Mesendoderm (in vitro differentiated cells): ENCODE measurements around the gene BSN.

ENCODE experiments used
- DNase-seq: peaks from one replicate; pipeline ENCODE4 v3.0.0; 2013
- H2AK5ac ChIP-seq: 2 replicates; pipeline ENCODE4 v1.6.1; 2013; ENCODE audit warnings: low read length, inconsistent platforms
- H2BK120ac ChIP-seq: 2 replicates; pipeline ENCODE4 v1.6.1; 2013; ENCODE audit warnings: low read depth, mild to moderate bottlenecking, low read length, moderate library complexity, mixed read lengths
- H2BK15ac ChIP-seq: replicated peaks from 2 replicates; pipeline ENCODE4 v1.6.1; 2013; ENCODE audit warnings: low read depth, mild to moderate bottlenecking, moderate library complexity
- H2BK5ac ChIP-seq: 2 replicates; pipeline ENCODE4 v1.6.1; 2013; ENCODE audit warnings: low read length, inconsistent platforms
- H3K18ac ChIP-seq: 2 replicates; pipeline ENCODE4 v1.6.1; 2013; ENCODE audit warnings: mild to moderate bottlenecking, low read length, mixed read lengths
- H3K23ac ChIP-seq: one replicate; pipeline ENCODE4 v1.6.1; 2013; ENCODE audit warnings: low read length
- H3K27ac ChIP-seq: 2 replicates; pipeline ENCODE4 v1.5.1; 2013; ENCODE audit warnings: low read depth, mild to moderate bottlenecking, inconsistent platforms, low read length, moderate library complexity
- H3K27me3 ChIP-seq: 2 replicates; pipeline ENCODE4 v1.6.1; 2013; ENCODE audit warnings: low read length, control low read depth, mild to moderate bottlenecking, inconsistent platforms; ENCODE audit not compliant: insufficient read depth, poor library complexity
- H3K36me3 ChIP-seq: 2 replicates; pipeline ENCODE4 v1.6.1; 2013; ENCODE audit warnings: low read length, inconsistent platforms; ENCODE audit not compliant: control insufficient read depth, insufficient read depth
- H3K4ac ChIP-seq: one replicate; pipeline ENCODE4 v1.6.1; 2013; ENCODE audit warnings: low read depth, mild to moderate bottlenecking, low read length, moderate library complexity
- H3K4me1 ChIP-seq: 2 replicates; pipeline ENCODE4 v1.6.1; 2013; ENCODE audit warnings: low read depth, low read length, inconsistent platforms; ENCODE audit not compliant: control insufficient read depth
- H3K4me2 ChIP-seq: 2 replicates; pipeline ENCODE4 v1.6.1; 2013; ENCODE audit warnings: low read length
- H3K4me3 ChIP-seq: 2 replicates; pipeline ENCODE4 v1.5.1; 2013; ENCODE audit warnings: mild to moderate bottlenecking, low read length
- H3K56ac ChIP-seq: one replicate; pipeline ENCODE4 v1.6.1; 2013; ENCODE audit warnings: low read length
- H3K79me1 ChIP-seq: 2 replicates; pipeline ENCODE4 v1.6.1; 2013; ENCODE audit warnings: low read length, inconsistent platforms
- H3K79me2 ChIP-seq: 2 replicates; pipeline ENCODE4 v1.6.1; 2013; ENCODE audit warnings: mild to moderate bottlenecking, low read length; ENCODE audit not compliant: control insufficient read depth, insufficient read depth
- H3K9ac ChIP-seq: 2 replicates; pipeline ENCODE4 v1.6.1; 2013; ENCODE audit warnings: low read length, inconsistent platforms
- H4K5ac ChIP-seq: one replicate; pipeline ENCODE4 v1.6.1; 2013; ENCODE audit warnings: low read length
- H4K8ac ChIP-seq: one replicate; pipeline ENCODE4 v1.6.1; 2013; ENCODE audit warnings: low read depth, mild to moderate bottlenecking, control low read depth, low read length, moderate library complexity
- WGBS: extraction: QIAGEN DNeasy Blood & Tissue Kit; methylation state at CpG from one replicate; pipeline ENCODE4 v1.1.7; 2013; ENCODE audit warnings: low lambda C conversion rate, missing lambda C conversion rate; ENCODE audit not compliant: insufficient coverage; ENCODE audit errors: extremely low coverage; 5-methylcytosine and 5-hydroxymethylcytosine counted together

BSN gene

DNA sequence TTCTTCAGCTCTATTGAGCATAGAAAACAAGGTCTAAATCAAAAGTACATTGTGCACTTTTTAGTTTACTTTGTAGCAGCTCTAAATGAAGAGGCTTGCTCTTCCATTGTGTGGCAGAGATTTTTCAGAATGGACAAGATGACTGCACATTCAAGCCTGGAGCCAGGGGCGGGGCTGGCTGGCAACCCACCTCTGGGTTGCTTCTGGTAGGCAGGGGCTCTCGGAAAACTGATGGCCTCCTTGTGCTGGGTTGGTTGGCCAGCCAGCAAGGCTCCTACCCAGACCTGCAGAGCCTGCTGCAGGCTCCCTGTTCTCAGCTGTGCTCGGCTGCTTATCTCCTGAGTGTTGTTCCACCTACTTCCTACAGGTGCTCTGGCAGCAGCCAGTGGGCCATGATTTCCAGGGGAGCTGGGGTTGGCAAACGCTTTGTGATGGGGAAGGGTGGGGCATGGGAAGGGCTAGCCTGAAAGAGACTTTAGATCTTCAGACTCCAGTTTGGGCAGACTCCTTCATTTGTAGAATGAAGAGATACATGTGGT lies 8.8 kb downstream of the BSN start:
- no peak overlapping the region for H3K23ac ChIP-seq

DNA sequence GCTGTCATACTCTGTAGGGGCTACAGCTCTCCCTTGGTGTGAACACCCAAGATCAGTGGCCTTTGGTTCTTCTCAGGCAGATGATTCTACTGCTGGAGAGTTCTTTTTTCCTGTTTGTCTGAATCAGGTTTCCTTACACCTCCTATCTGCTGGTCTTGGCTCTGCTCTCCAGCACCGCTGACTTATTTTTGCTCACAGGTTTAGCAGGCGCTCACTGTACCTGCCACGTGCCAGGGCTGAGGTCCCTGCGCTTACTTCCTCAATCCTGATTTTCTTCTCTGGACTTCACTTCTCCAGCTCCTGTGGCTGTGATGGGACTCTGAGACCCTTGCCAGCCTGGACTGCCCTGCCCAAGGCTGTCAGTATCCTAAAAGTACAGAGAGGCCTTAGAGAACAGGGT lies 9.5 kb downstream of the BSN start:
- Histone ChIP-seq H3K4ac (no peak overlapping the region), H2BK120ac (no peak overlapping the region), H3K4me2 (no peak overlapping the region), H4K5ac (no peak overlapping the region), H3K4me1 (no peaks in the 10 kb centered on the region), H3K27ac (no peak overlapping the region), H3K9ac (no peak overlapping the region), H3K4me3 (no peak overlapping the region), H2BK5ac (no peak overlapping the region), H2BK15ac (no peak overlapping the region), H4K8ac (no peak overlapping the region), H2AK5ac (no peak overlapping the region), H3K79me1 (no peaks in the 10 kb centered on the region), H3K18ac (no peak overlapping the region), H3K27me3 (no peaks in the 10 kb centered on the region), H3K23ac (no peak overlapping the region), H3K56ac (no peak overlapping the region), H3K36me3 (no peaks in the 10 kb centered on the region), H3K79me2 (no peaks in the 10 kb centered on the region)
- no peak for DNase-seq
- WGBS: no CpG with 5 or more reads among the region's 4 CpGs

More for the DNA sequence above, 8.8 kb downstream of the BSN start:
- no peak overlapping the region for H4K5ac ChIP-seq
- H3K27ac ChIP-seq: no peak overlapping the region
- no peak overlapping the region for H3K9ac ChIP-seq
- no peaks in the 10 kb centered on the region for H3K27me3 ChIP-seq
- no peak overlapping the region for H3K4ac ChIP-seq
- no peak overlapping the region for H3K56ac ChIP-seq
- no peaks in the 10 kb centered on the region for H3K36me3 ChIP-seq
- peak; percentile 60 for DNase-seq
- no peaks in the 10 kb centered on the region for H3K4me1 ChIP-seq
- H2BK5ac ChIP-seq: no peak overlapping the region
- no peak overlapping the region for H2BK120ac ChIP-seq
- WGBS: no CpG with 5 or more reads among the region's 4 CpGs
- H3K4me3 ChIP-seq: no peak overlapping the region
- H2BK15ac ChIP-seq: no peak overlapping the region
- no peak overlapping the region for H3K18ac ChIP-seq
- H4K8ac ChIP-seq: no peak overlapping the region
- H3K79me1 ChIP-seq: no peaks in the 10 kb centered on the region
- H2AK5ac ChIP-seq: no peak overlapping the region
- no peaks in the 10 kb centered on the region for H3K79me2 ChIP-seq
- no peak overlapping the region for H3K4me2 ChIP-seq

DNA sequence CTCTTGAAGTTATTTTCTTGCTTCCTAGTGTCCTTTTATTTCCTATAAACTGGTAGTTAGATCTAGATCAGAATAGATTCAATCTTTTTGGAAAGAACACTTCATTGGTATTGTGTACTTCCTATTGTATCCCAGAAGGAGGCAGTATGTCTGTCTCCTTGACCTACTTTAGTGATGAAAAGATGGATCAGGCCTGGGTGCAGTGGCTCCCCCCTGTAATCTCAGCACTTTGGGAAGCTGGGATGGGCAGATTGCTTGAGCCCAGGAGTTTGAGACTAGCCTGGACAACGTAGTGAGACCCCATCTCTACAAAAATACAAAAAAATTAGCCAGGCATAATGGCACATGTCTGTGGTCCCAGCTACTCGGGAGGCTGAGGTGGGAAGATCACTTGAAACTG lies 12.0 kb downstream of the BSN start:
- Histone ChIP-seq H3K79me1 (no peaks in the 10 kb centered on the region), H3K27me3 (peaks cover 2% of the 10 kb centered on the region), H3K27ac (no peak overlapping the region), H3K4me1 (peaks cover 3% of the 10 kb centered on the region), H3K4me3 (no peak overlapping the region), H3K56ac (no peak overlapping the region), H3K23ac (no peak overlapping the region), H2AK5ac (no peak overlapping the region), H3K79me2 (no peaks in the 10 kb centered on the region), H3K9ac (no peak overlapping the region), H2BK120ac (no peak overlapping the region), H3K4ac (no peak overlapping the region), H4K8ac (no peak overlapping the region), H3K18ac (no peak overlapping the region), H3K4me2 (no peak overlapping the region), H2BK15ac (no peak overlapping the region), H2BK5ac (no peak overlapping the region), H3K36me3 (no peaks in the 10 kb centered on the region), H4K5ac (no peak overlapping the region)
- peak; percentile 47 for DNase-seq
- WGBS: no CpG with 5 or more reads among the region's 2 CpGs

DNA sequence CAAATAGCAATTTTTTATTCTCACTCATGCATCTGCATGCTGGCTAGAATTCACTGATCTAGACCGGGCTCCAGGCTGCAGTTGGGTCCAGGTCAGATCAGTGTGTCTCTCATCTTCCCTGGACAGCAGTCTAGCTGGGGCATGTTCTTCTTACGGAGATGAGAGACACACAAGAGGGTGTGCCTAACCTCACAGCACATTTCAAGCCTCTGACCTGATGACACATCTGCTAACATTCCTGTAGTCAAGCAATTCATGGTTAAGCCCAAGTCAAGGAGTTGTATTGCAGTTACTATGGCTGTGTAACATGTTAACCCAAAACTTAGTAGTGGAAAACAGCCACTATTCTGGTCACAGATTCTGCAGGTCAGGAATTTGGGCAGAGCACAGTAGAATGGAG lies 13.1 kb downstream of the BSN start:
- no peak overlapping the region for H3K56ac ChIP-seq
- H3K4me3 ChIP-seq: no peak overlapping the region
- H3K4me1 ChIP-seq: peaks cover 3% of the 10 kb centered on the region
- H3K23ac ChIP-seq: no peak overlapping the region
- H2BK120ac ChIP-seq: no peak overlapping the region
- no peaks in the 10 kb centered on the region for H3K79me1 ChIP-seq
- WGBS: no CpG with 5 or more reads among the region's 2 CpGs
- no peak overlapping the region for H3K4me2 ChIP-seq
- no peaks in the 10 kb centered on the region for H3K79me2 ChIP-seq
- H3K9ac ChIP-seq: no peak overlapping the region
- peaks cover 2% of the 10 kb centered on the region for H3K27me3 ChIP-seq
- H2BK5ac ChIP-seq: no peak overlapping the region
- no peak overlapping the region for H3K4ac ChIP-seq
- H3K27ac ChIP-seq: no peak overlapping the region
- DNase-seq: no peak
- H2AK5ac ChIP-seq: no peak overlapping the region
- H3K36me3 ChIP-seq: no peaks in the 10 kb centered on the region
- no peak overlapping the region for H2BK15ac ChIP-seq
- H4K8ac ChIP-seq: no peak overlapping the region
- H4K5ac ChIP-seq: no peak overlapping the region
- H3K18ac ChIP-seq: no peak overlapping the region

DNA sequence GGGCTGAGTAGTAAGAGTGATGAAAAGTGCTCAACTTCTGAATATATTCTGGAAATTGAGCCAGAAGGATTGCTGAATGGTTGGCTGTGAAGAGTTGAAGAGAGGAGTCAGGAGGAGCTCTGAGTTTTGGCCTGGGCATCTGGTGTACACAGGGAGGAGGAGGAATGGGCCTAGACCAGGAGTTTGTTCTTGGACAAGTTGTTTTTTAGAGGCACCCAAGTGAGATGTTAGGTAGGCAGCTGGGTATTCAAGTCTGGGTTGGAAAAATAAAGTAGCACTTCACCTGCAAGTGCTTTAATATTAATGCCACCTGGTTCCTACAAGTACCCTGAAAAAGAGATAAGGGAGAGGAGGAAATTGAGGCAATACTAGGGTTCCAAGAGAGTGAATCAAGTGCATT lies 14.7 kb downstream of the BSN start:
- Histone ChIP-seq H2BK5ac (no peak overlapping the region), H2AK5ac (no peak overlapping the region), H3K27ac (no peak overlapping the region), H3K4me3 (no peak overlapping the region), H3K9ac (no peak overlapping the region), H3K27me3 (peaks cover 2% of the 10 kb centered on the region), H3K4me2 (no peak overlapping the region), H3K4me1 (peaks cover 3% of the 10 kb centered on the region), H2BK15ac (no peak overlapping the region), H4K5ac (no peak overlapping the region), H3K23ac (no peak overlapping the region), H3K18ac (no peak overlapping the region), H3K79me1 (no peaks in the 10 kb centered on the region), H3K79me2 (no peaks in the 10 kb centered on the region), H3K4ac (no peak overlapping the region), H3K56ac (no peak overlapping the region), H4K8ac (no peak overlapping the region), H2BK120ac (no peak overlapping the region), H3K36me3 (no peaks in the 10 kb centered on the region)
- DNase-seq: no peak

DNA sequence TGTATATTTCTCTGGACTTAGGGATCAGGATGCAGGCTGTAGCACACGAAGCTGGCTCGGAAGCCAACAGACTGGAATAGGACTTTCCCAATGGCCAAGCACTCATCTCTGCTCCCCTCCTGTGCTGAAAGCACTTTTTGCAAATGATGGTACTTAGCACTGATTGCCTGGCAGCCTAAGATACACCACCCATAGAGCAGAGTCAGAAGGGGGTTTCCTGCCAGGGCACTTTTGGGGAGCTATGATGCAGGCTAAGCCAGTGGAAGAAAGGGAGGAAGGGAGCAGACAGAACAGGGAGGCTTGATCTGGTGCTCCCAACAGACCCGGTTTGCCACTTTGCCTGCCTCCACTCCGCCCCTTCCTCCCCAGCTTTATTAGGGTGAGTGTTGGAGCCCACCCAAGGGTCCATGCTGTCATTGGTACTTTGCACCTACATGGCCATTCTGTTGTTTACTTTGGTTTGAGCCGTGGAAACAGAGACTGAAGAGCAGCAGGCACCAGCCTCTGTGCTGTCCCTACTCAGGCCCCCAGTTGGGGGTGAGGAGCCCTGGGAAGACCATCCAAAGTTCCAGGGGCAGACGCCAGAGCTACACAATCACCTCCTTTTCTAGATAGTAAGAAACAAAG lies 15.9 kb downstream of the BSN start:
- no peak overlapping the region for H2BK15ac ChIP-seq
- no peak for DNase-seq
- H3K36me3 ChIP-seq: no peaks in the 10 kb centered on the region

More for the DNA sequence above, 15.9 kb downstream of the BSN start:
- no peak overlapping the region for H3K23ac ChIP-seq
- H2AK5ac ChIP-seq: no peak overlapping the region
- H3K27me3 ChIP-seq: peaks cover 2% of the 10 kb centered on the region
- H2BK120ac ChIP-seq: no peak overlapping the region
- H3K56ac ChIP-seq: no peak overlapping the region
- H3K79me2 ChIP-seq: no peaks in the 10 kb centered on the region
- H3K18ac ChIP-seq: no peak overlapping the region
- H4K8ac ChIP-seq: no peak overlapping the region
- no peak overlapping the region for H4K5ac ChIP-seq
- no CpG with 5 or more reads among the region's 6 CpGs for WGBS
- H3K27ac ChIP-seq: no peak overlapping the region
- no peak overlapping the region for H3K9ac ChIP-seq
- H3K79me1 ChIP-seq: no peaks in the 10 kb centered on the region
- H3K4me3 ChIP-seq: no peak overlapping the region
- H3K4me1 ChIP-seq: peaks cover 3% of the 10 kb centered on the region
- H3K4ac ChIP-seq: no peak overlapping the region
- no peak overlapping the region for H3K4me2 ChIP-seq
- no peak overlapping the region for H2BK5ac ChIP-seq
